Measurements from ENCODE around the gene OR51A2. TPM values are rescaled to one million over a fixed set of nuclear protein-coding genes. Genes with fewer than 3 reads are reported as not detected.
"Not testable (repeated sequence)": the region's sequence is repeated elsewhere in the genome, so short reads cannot be mapped to it uniquely, and the experiment has no call there.

OR51A2 gene, protein sequence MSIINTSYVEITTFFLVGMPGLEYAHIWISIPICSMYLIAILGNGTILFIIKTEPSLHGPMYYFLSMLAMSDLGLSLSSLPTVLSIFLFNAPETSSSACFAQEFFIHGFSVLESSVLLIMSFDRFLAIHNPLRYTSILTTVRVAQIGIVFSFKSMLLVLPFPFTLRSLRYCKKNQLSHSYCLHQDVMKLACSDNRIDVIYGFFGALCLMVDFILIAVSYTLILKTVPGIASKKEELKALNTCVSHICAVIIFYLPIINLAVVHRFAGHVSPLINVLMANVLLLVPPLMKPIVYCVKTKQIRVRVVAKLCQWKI
- not detected for total RNA-seq
- polyA plus RNA-seq, result not detected
- long read RNA-seq, donor 1, result 0 reads
- long read RNA-seq, donor 2, result 0 reads
- long read RNA-seq, donor 3, result 0 reads

DNA sequence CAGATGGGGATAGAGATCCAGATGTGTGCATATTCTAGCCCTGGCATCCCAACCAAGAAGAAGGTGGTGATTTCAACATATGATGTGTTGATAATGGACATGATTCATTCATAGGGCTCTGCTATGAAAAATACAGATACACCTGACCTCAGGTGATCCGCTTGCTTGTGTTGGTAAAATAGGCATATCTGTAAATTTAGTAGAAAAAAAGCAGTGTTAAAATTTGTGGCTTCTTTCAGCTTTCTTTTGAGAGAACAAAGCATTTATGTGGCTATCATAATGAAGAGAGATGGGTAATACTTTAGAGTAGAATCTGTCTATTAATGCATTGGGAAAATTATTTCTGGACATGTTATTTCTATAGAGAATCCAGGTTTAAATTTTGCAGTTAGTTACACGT is at the start of gene OR51A2:
OR51A2 (minus strand) TSS at position 101 of the 400 bp plus-strand sequence; CDS start at position 101, 0 bp downstream.
- H3K27ac ChIP-seq; H3K4me1 ChIP-seq; H3K4me3 ChIP-seq; ATAC-seq; DNase-seq; H3K9me3 ChIP-seq; H3K36me3 ChIP-seq; H3K27me3 ChIP-seq; intact Hi-C loops (cut with DNase I): not testable (repeated sequence)
- WGBS, 2 donors, result 69 to 73% methylated on average over 2 of the region's 2 CpGs

DNA sequence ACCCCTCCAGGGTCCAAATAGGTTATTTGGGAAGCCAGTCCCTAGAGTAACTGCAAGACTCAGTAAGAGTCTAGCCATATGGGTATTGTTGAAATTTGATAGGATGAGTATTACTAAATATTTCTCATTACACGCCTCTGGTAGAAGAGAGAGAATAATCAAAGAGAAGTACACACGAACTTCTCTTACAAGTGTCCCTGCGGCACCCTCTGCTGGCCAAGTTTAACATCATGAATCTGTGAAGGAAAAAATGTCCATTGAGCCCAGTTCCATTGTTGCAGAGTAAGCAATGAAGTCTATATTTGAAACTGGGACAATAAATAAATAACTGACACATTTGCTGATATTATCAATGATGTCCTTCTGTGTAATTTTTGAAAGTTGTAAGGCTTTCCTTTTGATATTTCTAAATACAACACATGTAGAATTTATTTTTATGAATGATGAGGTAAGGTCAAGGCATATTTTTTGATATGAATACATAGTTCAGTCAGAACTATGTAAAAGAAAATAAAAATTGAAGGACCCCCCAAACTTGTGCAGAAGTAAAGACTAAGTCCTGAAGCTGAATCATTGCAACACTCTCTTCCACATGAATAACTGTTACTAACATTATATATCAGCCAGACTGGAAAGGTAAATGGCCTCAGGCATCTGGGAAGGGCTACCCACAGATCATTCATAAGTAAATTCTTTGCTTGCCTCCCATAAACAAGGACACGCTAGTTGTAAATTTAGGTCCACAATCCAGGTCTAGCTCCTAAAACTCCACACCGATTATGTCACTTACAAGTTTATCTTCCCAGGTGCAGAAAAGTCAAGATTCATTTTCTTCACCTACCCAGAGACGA is 49.1 kb upstream of the OR51A2 start:
- peak; percentile 24 to 74 (median 63) for TF ChIP-seq CTCF (IDR thresholded peaks at IDR 0.05)
- no peaks in the 10 kb centered on the region for H3K9me3 ChIP-seq
- H3K36me3 ChIP-seq, result no peaks in the 10 kb centered on the region
- ATAC-seq, result peak in 2 of 8 donors; percentile 41 to 44
- peak; percentile 21 to 34 for DNase-seq
- H3K4me3 ChIP-seq, result no peak overlapping the region
- H3K27me3 ChIP-seq, result peaks cover 0 to 6% (median 0%) of the 10 kb centered on the region in 7 donors
- no peak overlapping the region for H3K27ac ChIP-seq
- 30 to 38% methylated on average over 6 of the region's 6 CpGs for WGBS, 2 donors
- intact Hi-C loops (cut with DNase I), result loop anchor here in 9 of 10 donors (2.0 to 10.0 kb wide), 6 partner anchors 367 to 820 kb away; partner anchors contain the start of gene OR51D1 (in 7 of the 9)
- no peaks in the 10 kb centered on the region for H3K4me1 ChIP-seq

DNA sequence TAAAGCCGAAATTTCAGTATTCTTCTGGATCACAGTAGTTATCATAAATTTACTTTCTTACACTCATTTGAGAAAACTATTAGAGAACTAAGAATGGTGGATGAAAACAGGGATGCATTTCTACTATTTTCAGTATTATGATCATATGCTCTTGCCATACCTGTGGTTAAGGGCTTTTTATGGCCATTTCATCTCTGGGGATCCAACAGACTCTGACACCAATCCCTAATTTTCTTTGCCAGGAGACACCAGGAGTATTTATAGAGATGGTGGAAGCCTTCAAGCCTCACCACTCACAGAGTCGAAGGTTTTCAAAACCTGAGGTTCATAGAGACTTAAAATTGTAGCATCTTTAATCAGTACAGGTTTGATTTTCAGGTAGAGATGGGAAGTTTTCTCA is 39.0 kb upstream of the OR51A2 start, which contains the start of gene OR51L1:
OR51L1 (plus strand) TSS at position 301 of the 400 bp plus-strand sequence. CDS start 4,132 bp downstream, outside the sequence.
- no peak for DNase-seq
- 82 to 88% methylated on average over 2 of the region's 2 CpGs for WGBS, 2 donors
- H3K4me1 ChIP-seq, result no peaks in the 10 kb centered on the region

GRCh38 chr11:4991060-4991459 is 35.5 kb upstream of the OR51A2 start:
- Histone ChIP-seq H3K4me3 (no peak overlapping the region), H3K4me1 (no peaks in the 10 kb centered on the region), H3K27me3 (peaks cover 0 to 3% (median 0%) of the 10 kb centered on the region in 7 donors), H3K9me3 (no peaks in the 10 kb centered on the region), H3K27ac (no peak overlapping the region), H3K36me3 (no peaks in the 10 kb centered on the region)
- no peak for DNase-seq
- intact Hi-C loops (cut with DNase I), result no loop called here
- peak in 2 of 9 donors; percentile 20 to 22 for TF ChIP-seq CTCF (IDR thresholded peaks at IDR 0.05)
- ATAC-seq, result no peak
- WGBS, 2 donors, result 32 to 50% methylated on average over 1 of the region's 1 CpG

More for the DNA sequence above, 39.0 kb upstream of the OR51A2 start, which contains the start of gene OR51L1:
- intact Hi-C loops (cut with DNase I), result no loop called here
- Histone ChIP-seq H3K36me3 (no peaks in the 10 kb centered on the region), H3K9me3 (no peaks in the 10 kb centered on the region), H3K27ac (no peak within 1 kb of the TSS), H3K27me3 (peaks cover 0 to 3% (median 0%) of the 10 kb centered on the region in 7 donors), H3K4me3 (no peak within 1 kb of the TSS)
- ATAC-seq, result no peak
- TF ChIP-seq CTCF (IDR thresholded peaks at IDR 0.05), result no peak

Data from heart right ventricle (tissue), 16 donors.